ENCODE data around the gene DOK4.

The DOK4 gene

DNA sequence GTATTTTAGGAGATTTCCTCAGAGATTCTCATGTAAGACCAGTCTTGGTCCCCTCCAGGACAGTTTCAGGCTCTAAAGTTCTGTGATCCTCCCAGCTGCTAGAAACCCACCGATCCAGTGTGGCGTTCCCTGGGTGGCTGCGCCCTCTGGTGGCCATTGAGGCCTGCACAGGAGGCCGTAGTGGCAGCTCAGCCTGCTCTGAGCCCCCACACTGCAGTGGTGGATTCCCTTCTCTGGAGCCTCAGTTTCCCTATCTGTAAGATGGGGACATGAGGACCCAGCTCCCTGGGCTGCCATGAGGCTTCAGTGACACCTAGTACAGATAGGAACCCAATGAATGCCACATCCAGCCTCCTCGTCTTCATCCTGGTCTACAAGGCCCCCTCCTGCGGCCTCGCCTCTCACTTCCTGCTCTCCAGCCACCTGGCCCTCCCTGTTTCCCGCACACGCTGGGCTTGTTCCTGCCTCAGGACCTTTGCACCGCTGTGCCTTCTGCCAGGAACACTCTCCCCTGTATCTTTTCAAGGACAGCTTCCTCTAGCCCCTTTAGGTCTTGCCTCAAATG is 33.6 kb upstream of the DOK4 start:
- Histone ChIP-seq H3K27me3 (ENCODE audit: control insufficient read depth in 5 of 5, insufficient read depth in 4 of 5, low read length in 5 of 5) (no peaks in the 10 kb centered on the region), H3K9ac (ENCODE audit: low read length in 5 of 5) (no peak overlapping the region), H3K4me1 (ENCODE audit: control insufficient read depth in 5 of 5, insufficient read depth in 5 of 5, low read length in 5 of 5) (peaks cover 4 to 22% (median 5%) of the 10 kb centered on the region in 5 donors), H3K36me3 (ENCODE audit: control insufficient read depth in 5 of 5, insufficient read depth in 5 of 5, low read length in 5 of 5) (peaks cover 0 to 36% (median 12%) of the 10 kb centered on the region in 5 donors), H3K9me3 (ENCODE audit: control insufficient read depth in 5 of 5, low read length in 5 of 5) (no peaks in the 10 kb centered on the region), H3K27ac (ENCODE audit: low read depth, low read length) (no peak overlapping the region), H3K4me3 (ENCODE audit: low read depth in 1 of 5, low read length in 5 of 5) (no peak overlapping the region)

DNA sequence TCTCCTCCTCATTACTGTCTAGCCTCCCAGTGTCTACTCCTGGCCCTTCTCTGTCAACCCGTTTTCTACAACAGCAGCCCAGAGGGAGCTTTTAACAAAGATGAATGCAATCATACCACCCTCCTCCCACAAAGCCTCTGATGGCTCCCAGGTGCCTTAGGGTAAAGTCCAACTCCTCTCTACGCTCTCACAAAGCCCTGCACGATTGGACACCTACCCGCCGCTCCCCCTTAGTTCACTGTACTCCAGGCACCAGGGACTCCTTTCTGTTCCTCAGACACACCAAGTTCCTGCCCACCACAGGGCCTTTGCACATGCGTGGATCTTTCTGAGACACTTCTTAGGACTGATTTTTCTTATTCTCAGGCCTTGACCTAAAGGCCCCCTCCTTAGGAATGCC is 32.6 kb upstream of the DOK4 start:
- Histone ChIP-seq H3K36me3 (ENCODE audit: control insufficient read depth in 5 of 5, insufficient read depth in 5 of 5, low read length in 5 of 5) (peaks cover 0 to 42% (median 14%) of the 10 kb centered on the region in 5 donors), H3K9me3 (ENCODE audit: control insufficient read depth in 5 of 5, low read length in 5 of 5) (no peaks in the 10 kb centered on the region), H3K27ac (ENCODE audit: low read depth, low read length) (no peak overlapping the region), H3K4me3 (ENCODE audit: low read depth in 1 of 5, low read length in 5 of 5) (no peak overlapping the region), H3K4me1 (ENCODE audit: control insufficient read depth in 5 of 5, insufficient read depth in 5 of 5, low read length in 5 of 5) (peaks cover 0 to 27% (median 6%) of the 10 kb centered on the region in 5 donors), H3K9ac (ENCODE audit: low read length in 5 of 5) (no peak overlapping the region), H3K27me3 (ENCODE audit: control insufficient read depth in 5 of 5, insufficient read depth in 4 of 5, low read length in 5 of 5) (no peaks in the 10 kb centered on the region)

GRCh38 chr16:57518520-57518919 is 32.2 kb upstream of the DOK4 start:
- Histone ChIP-seq H3K4me1 (ENCODE audit: control insufficient read depth in 5 of 5, insufficient read depth in 5 of 5, low read length in 5 of 5) (peaks cover 0 to 27% (median 6%) of the 10 kb centered on the region in 5 donors), H3K27ac (ENCODE audit: low read depth, low read length) (no peak overlapping the region), H3K4me3 (ENCODE audit: low read depth in 1 of 5, low read length in 5 of 5) (no peak overlapping the region), H3K36me3 (ENCODE audit: control insufficient read depth in 5 of 5, insufficient read depth in 5 of 5, low read length in 5 of 5) (peaks cover 0 to 45% (median 14%) of the 10 kb centered on the region in 5 donors), H3K9ac (ENCODE audit: low read length in 5 of 5) (no peak overlapping the region), H3K27me3 (ENCODE audit: control insufficient read depth in 5 of 5, insufficient read depth in 4 of 5, low read length in 5 of 5) (no peaks in the 10 kb centered on the region), H3K9me3 (ENCODE audit: control insufficient read depth in 5 of 5, low read length in 5 of 5) (no peaks in the 10 kb centered on the region)

DNA sequence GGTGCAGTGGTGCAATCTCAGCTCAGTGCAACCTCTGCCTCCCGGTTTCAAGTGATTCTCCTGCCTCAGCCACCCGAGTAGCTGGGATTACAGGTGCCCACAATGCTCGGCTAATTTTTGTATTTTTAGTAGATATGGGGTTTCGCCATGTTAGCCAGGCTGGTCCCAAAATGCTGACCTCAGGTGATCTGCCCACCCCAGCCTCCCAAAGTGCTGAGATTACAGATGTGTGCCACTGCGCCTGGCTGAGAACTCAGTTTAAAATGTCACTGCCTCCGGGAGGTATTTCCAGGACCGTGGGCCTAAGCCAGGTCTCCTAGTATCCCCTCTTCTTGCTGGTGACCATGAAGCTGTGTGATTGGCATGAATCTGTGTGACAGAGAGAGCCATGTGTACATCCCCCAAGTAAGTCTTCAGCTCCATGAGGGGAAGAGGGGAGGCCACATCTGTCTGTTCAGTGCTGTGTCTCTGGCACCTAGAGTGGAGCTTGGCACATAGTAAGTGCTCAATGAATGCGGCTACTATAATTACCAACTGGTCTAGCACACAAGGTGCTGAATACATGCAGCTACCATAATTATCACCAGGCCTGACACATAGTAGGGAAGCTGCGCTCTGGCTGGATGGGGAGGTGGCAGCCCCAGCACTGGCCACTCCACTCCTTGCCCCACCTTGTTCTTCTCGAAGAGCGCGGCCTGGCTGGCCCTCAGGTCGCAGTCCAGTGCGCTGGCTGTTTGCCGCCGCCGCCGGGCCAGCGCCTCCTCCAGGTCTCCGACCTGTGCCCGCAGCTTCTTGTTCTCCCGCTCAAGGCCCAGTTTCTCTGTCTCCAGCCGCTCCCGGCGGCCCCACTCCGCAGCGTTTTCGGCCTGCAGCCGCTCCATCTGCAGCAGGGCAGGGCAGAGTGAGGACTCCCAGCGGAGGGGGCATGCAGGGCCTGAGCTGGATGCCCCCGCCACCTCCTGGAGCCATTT is 31.4 kb upstream of the DOK4 start:
- Histone ChIP-seq H3K9me3 (ENCODE audit: control insufficient read depth in 5 of 5, low read length in 5 of 5) (no peaks in the 10 kb centered on the region), H3K36me3 (ENCODE audit: control insufficient read depth in 5 of 5, insufficient read depth in 5 of 5, low read length in 5 of 5) (peaks cover 0 to 47% (median 15%) of the 10 kb centered on the region in 5 donors), H3K27ac (ENCODE audit: low read depth, low read length) (no peak overlapping the region), H3K4me1 (ENCODE audit: control insufficient read depth in 5 of 5, insufficient read depth in 5 of 5, low read length in 5 of 5) (peaks cover 0 to 27% (median 6%) of the 10 kb centered on the region in 5 donors), H3K27me3 (ENCODE audit: control insufficient read depth in 5 of 5, insufficient read depth in 4 of 5, low read length in 5 of 5) (no peaks in the 10 kb centered on the region), H3K9ac (ENCODE audit: low read length in 5 of 5) (no peak overlapping the region), H3K4me3 (ENCODE audit: low read depth in 1 of 5, low read length in 5 of 5) (no peak overlapping the region)

DNA sequence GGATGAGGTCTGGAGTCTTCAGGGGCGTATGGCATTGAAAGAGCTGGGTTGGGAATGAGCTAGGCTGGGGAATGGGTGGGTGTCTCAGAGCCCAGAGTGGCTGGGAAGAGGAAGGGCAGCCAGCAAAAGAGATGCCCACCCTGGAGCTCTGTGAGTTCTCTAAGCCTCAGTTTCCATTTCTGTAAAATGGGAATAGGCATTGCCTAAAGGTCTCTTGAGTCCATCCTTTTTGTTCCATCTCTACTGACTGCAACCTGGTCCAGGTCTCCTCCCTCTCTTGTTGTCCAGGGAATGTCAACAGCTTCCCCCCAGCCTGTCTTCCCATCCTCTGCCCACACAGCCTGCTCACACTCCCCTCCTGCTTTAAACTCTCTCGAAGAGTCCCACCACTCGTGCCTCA is 30.5 kb upstream of the DOK4 start:
- Histone ChIP-seq H3K27me3 (ENCODE audit: control insufficient read depth in 5 of 5, insufficient read depth in 4 of 5, low read length in 5 of 5) (no peaks in the 10 kb centered on the region), H3K36me3 (ENCODE audit: control insufficient read depth in 5 of 5, insufficient read depth in 5 of 5, low read length in 5 of 5) (peaks cover 0 to 53% (median 17%) of the 10 kb centered on the region in 5 donors), H3K4me1 (ENCODE audit: control insufficient read depth in 5 of 5, insufficient read depth in 5 of 5, low read length in 5 of 5) (peaks cover 0 to 27% (median 6%) of the 10 kb centered on the region in 5 donors), H3K27ac (ENCODE audit: low read depth, low read length) (no peak overlapping the region), H3K9ac (ENCODE audit: low read length in 5 of 5) (no peak overlapping the region), H3K9me3 (ENCODE audit: control insufficient read depth in 5 of 5, low read length in 5 of 5) (no peaks in the 10 kb centered on the region), H3K4me3 (ENCODE audit: low read depth in 1 of 5, low read length in 5 of 5) (no peak overlapping the region)

DNA sequence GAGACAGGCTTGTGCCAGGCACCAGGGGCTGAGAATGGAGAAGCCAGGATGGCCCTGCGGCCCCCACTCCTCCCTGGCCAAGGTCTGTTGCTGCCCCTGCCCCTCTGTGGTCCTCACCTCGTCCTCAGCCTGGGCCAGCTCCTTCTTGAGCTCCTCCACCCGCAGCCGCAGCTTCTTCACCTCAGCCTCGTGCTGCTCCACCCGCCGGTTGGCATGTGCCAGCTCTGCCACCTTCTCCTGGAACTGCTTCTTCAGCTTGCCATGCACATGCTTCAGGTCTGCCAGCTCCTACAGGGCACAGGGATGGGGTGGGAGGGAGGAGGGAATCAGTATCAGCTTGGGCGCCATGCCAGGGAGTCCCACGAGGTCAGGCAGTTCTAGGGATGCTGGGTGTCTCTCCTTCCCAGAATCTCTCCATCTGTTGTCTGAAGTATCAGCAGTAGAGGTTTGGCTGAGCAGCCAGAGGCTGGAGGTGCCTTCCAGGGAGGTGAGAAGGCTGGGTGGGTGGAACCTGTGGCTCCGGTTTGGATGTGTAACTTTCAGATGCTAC is 30.0 kb upstream of the DOK4 start:
- no peaks in the 10 kb centered on the region for H3K27me3 ChIP-seq (ENCODE audit: control insufficient read depth in 5 of 5, insufficient read depth in 4 of 5, low read length in 5 of 5)
- no peak overlapping the region for H3K27ac ChIP-seq (ENCODE audit: low read depth, low read length)
- H3K9ac ChIP-seq (ENCODE audit: low read length in 5 of 5), result no peak overlapping the region
- H3K36me3 ChIP-seq (ENCODE audit: control insufficient read depth in 5 of 5, insufficient read depth in 5 of 5, low read length in 5 of 5), result peaks cover 0 to 53% (median 17%) of the 10 kb centered on the region in 5 donors
- H3K9me3 ChIP-seq (ENCODE audit: control insufficient read depth in 5 of 5, low read length in 5 of 5), result no peaks in the 10 kb centered on the region
- no peak overlapping the region for H3K4me3 ChIP-seq (ENCODE audit: low read depth in 1 of 5, low read length in 5 of 5)
- peaks cover 0 to 27% (median 6%) of the 10 kb centered on the region in 5 donors for H3K4me1 ChIP-seq (ENCODE audit: control insufficient read depth in 5 of 5, insufficient read depth in 5 of 5, low read length in 5 of 5)

- Histone ChIP-seq H3K27me3 (ENCODE audit: control insufficient read depth in 5 of 5, insufficient read depth in 4 of 5, low read length in 5 of 5) (peaks cover 0 to under 1% (median 0%) of the 10 kb centered on the region in 5 donors), H3K36me3 (ENCODE audit: control insufficient read depth in 5 of 5, insufficient read depth in 5 of 5, low read length in 5 of 5) (peaks cover 0 to 50% (median 17%) of the 10 kb centered on the region in 5 donors), H3K4me1 (ENCODE audit: control insufficient read depth in 5 of 5, insufficient read depth in 5 of 5, low read length in 5 of 5) (peaks cover 0 to 35% (median 10%) of the 10 kb centered on the region in 5 donors), H3K4me3 (ENCODE audit: low read depth in 1 of 5, low read length in 5 of 5) (no peak overlapping the region), H3K9ac (ENCODE audit: low read length in 5 of 5) (peak overlapping the region in 1 of 5 donors; percentile 34), H3K27ac (ENCODE audit: low read depth, low read length) (no peak overlapping the region), H3K9me3 (ENCODE audit: control insufficient read depth in 5 of 5, low read length in 5 of 5) (no peaks in the 10 kb centered on the region)
Measured at GRCh38 chr16:57514791-57515600, 28.7 kb upstream of the DOK4 start.

DNA sequence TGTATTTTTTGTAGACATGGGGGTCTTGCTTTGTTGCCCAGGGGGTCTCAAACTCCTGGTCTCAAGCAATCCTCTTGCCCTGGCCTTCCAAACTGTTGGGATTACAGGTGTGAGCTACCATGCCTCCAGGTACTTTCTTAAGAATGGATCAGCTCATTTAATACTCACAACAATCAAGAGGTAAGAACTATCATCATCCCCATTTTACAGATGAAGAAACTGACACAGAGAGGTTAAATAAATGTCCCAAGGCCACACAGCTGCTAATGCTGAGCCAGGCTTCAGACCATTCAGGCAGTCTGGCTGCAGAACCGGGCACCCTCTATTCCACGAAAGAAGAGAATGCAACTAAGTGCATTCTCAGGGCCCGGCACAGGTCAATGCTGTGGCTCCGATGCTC is 28.1 kb upstream of the DOK4 start:
- H3K4me3 ChIP-seq (ENCODE audit: low read depth in 1 of 5, low read length in 5 of 5), result no peak overlapping the region
- H3K36me3 ChIP-seq (ENCODE audit: control insufficient read depth in 5 of 5, insufficient read depth in 5 of 5, low read length in 5 of 5), result peaks cover 0 to 50% (median 17%) of the 10 kb centered on the region in 5 donors
- no peaks in the 10 kb centered on the region for H3K9me3 ChIP-seq (ENCODE audit: control insufficient read depth in 5 of 5, low read length in 5 of 5)
- H3K27me3 ChIP-seq (ENCODE audit: control insufficient read depth in 5 of 5, insufficient read depth in 4 of 5, low read length in 5 of 5), result peaks cover 0 to 4% (median 0%) of the 10 kb centered on the region in 5 donors
- H3K4me1 ChIP-seq (ENCODE audit: control insufficient read depth in 5 of 5, insufficient read depth in 5 of 5, low read length in 5 of 5), result peaks cover 0 to 40% (median 13%) of the 10 kb centered on the region in 5 donors
- peak overlapping the region in 1 of 5 donors; percentile 34 for H3K9ac ChIP-seq (ENCODE audit: low read length in 5 of 5)
- H3K27ac ChIP-seq (ENCODE audit: low read depth, low read length), result no peak overlapping the region

DNA sequence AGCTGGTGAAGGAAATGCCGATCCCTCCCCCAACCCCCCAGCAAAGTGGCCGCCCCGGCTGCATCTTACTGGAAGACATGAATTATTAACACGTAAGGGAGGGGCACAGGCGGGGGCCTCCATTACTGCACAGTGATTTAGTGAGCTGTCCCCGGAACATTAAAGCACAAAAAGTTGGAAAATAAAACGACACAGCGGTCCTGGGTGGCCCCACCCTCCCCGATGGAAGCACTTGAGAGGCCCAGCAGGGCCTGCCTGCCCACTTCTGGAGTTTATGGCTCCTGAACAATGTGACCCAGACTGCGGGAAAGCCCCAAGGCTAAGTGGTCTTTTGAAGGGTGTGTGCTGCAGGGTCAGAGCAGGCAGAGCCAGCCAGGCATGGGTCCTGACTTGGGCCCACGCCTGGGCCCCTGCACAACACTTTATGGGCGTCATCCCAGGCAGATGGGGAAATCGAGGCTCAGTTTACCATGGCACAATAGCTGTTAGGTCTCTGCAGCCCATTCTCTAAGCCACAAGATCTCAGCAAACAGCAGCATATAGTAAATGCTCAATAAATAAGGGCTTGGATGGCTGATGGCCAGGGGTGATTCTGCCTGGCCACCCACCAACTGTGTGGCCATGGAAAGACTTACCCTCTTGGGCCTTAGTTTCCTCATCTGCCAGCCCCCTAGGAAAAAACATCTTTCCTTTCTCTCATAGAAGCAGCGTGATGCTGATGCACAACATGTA is 27.2 kb upstream of the DOK4 start:
- Histone ChIP-seq H3K27ac (ENCODE audit: low read depth, low read length) (no peak overlapping the region), H3K36me3 (ENCODE audit: control insufficient read depth in 5 of 5, insufficient read depth in 5 of 5, low read length in 5 of 5) (peaks cover 0 to 46% (median 17%) of the 10 kb centered on the region in 5 donors), H3K9me3 (ENCODE audit: control insufficient read depth in 5 of 5, low read length in 5 of 5) (no peaks in the 10 kb centered on the region), H3K4me3 (ENCODE audit: low read depth in 1 of 5, low read length in 5 of 5) (no peak overlapping the region), H3K4me1 (ENCODE audit: control insufficient read depth in 5 of 5, insufficient read depth in 5 of 5, low read length in 5 of 5) (peaks cover 0 to 39% (median 13%) of the 10 kb centered on the region in 5 donors), H3K9ac (ENCODE audit: low read length in 5 of 5) (no peak overlapping the region), H3K27me3 (ENCODE audit: control insufficient read depth in 5 of 5, insufficient read depth in 4 of 5, low read length in 5 of 5) (peaks cover 0 to 4% (median 0%) of the 10 kb centered on the region in 5 donors)

Data from subcutaneous abdominal adipose tissue (tissue), 5 donors.